OCI-LY7 (cell line): ENCODE results near the gene CASP10. TPM values are rescaled to one million over a fixed set of nuclear protein-coding genes. Genes with fewer than 3 reads are reported as not detected.

ENCODE experiments used
- BruUV-seq: library from RNA; stranded (reverse); fragments of 400-500 nt; replicated peaks from 2 replicates; lab custom pipeline; 2021; lab: Mats Ljungman, UMichigan
- CTCF ChIA-PET: fragments of 300-600 bp; sonication (Branson Sonifier 250); formaldehyde crosslinking; loops from one replicate; lab custom pipeline; 2022; ENCODE audit warnings: antibody characterized with exemption; ENCODE audit not compliant: unreplicated experiment; lab: Charles Lee
- POLR2A ChIA-PET: fragments of 300-600 bp; sonication (Branson Sonifier 250); formaldehyde crosslinking; loops from one replicate; lab custom pipeline; 2022; ENCODE audit warnings: antibody characterized with exemption; lab: Charles Lee
- DNase-seq: peaks from one replicate; pipeline ENCODE4 v3.0.0-alpha.2; 2015; ENCODE audit warnings: low spot score
- H2AFZ ChIP-seq: fragments of 200-600 bp; sonication (generic), shearing (Covaris generic); 2 replicates; pipeline ENCODE4 v1.6.1; 2014; ENCODE audit warnings: mild to moderate bottlenecking, antibody characterized with exemption, low read length, moderate library complexity
- H3K27ac ChIP-seq: fragments of 200-600 bp; sonication (generic); 2 replicates; pipeline ENCODE4 v1.5.1; 2014; ENCODE audit warnings: mixed run types, low read depth, mild to moderate bottlenecking, moderate library complexity, low read length, inconsistent platforms; ENCODE audit not compliant: poor library complexity, severe bottlenecking
- H3K36me3 ChIP-seq: fragments of 200-600 bp; sonication (generic); 2 replicates; pipeline ENCODE4 v1.6.1; 2014; ENCODE audit warnings: mild to moderate bottlenecking, antibody characterized with exemption, low read length, moderate library complexity, mixed read lengths; ENCODE audit not compliant: insufficient read depth
- H3K4me1 ChIP-seq: fragments of 200-600 bp; sonication (generic); 2 replicates; pipeline ENCODE4 v1.5.1; 2014; ENCODE audit warnings: mild to moderate bottlenecking, low read length; ENCODE audit not compliant: insufficient read depth, poor library complexity, severe bottlenecking
- H3K4me2 ChIP-seq: fragments of 200-600 bp; sonication (generic); 2 replicates; pipeline ENCODE4 v1.6.1; 2014; ENCODE audit warnings: mild to moderate bottlenecking, low read length
- H3K4me3 ChIP-seq: fragments of 200-600 bp; sonication (generic); 2 replicates; pipeline ENCODE4 v1.5.1; 2014; ENCODE audit warnings: mild to moderate bottlenecking, low read depth, low read length; ENCODE audit not compliant: poor library complexity, severe bottlenecking
- H3K79me2 ChIP-seq: fragments of 200-600 bp; sonication (generic); 2 replicates; pipeline ENCODE4 v1.6.1; 2016; ENCODE audit warnings: low read depth, mild to moderate bottlenecking, low read length, moderate library complexity, mixed read lengths; ENCODE audit not compliant: insufficient read depth
- H3K9me2 ChIP-seq: fragments of 200-600 bp; sonication (generic); 2 replicates; pipeline ENCODE4 v1.6.1; 2016; ENCODE audit warnings: mild to moderate bottlenecking, low read length, mixed read lengths; ENCODE audit not compliant: insufficient read depth
- H3K9me3 ChIP-seq: fragments of 200-600 bp; sonication (generic); 2 replicates; pipeline ENCODE4 v1.6.1; 2014; ENCODE audit warnings: mild to moderate bottlenecking, mixed run types, low read length, mixed read lengths
- H4K20me1 ChIP-seq: fragments of 200-600 bp; sonication (generic); 2 replicates; pipeline ENCODE4 v1.6.1; 2014; ENCODE audit warnings: mild to moderate bottlenecking, antibody characterized with exemption, low read length, moderate library complexity, mixed read lengths; ENCODE audit not compliant: insufficient read depth
- CTCF ChIP-seq: fragments of 200-600 bp; sonication (generic); conservative IDR thresholded peaks from 2 replicates; pipeline ENCODE4 v1.5.1; 2014; ENCODE audit warnings: mild to moderate bottlenecking, antibody characterized with exemption, low read length, moderate library complexity, mixed read lengths
- EZH2phosphoT487 ChIP-seq: fragments of 200-600 bp; sonication (generic); IDR thresholded peaks from 2 replicates; pipeline ENCODE4 v1.6.1; 2018; ENCODE audit warnings: low read depth, borderline replicate concordance, mild to moderate bottlenecking, mixed run types, antibody characterized with exemption, low read length, moderate library complexity, mixed read lengths
- intact Hi-C: fragments of 100-400 bp; cut with micrococcal nuclease; formaldehyde crosslinking; loops from one replicate; pipeline ENCODE4 v1.10.0; 2022; ENCODE audit not compliant: unreplicated experiment
- total RNA-seq, 2 experiments: library from RNA; depleted of rRNA in 1 of 2; stranded (reverse); fragments of >200 nt in 1 of 2; shearing (Covaris generic) in 1 of 2; gene quantifications; 2 replicates each; pipeline ENCODE4 v1.2.3, GENCODE V29; 2014 to 2022

The CASP10 gene
- total RNA-seq, 2 experiments from 2014 or later, result 0.51 to 1.2 TPM

- Histone ChIP-seq H3K9me2 (no peaks in the 10 kb centered on the region), H2AFZ (no peak overlapping the region), H4K20me1 (no peaks in the 10 kb centered on the region), H3K79me2 (no peaks in the 10 kb centered on the region), H3K4me2 (no peak overlapping the region), H3K4me3 (no peak overlapping the region), H3K4me1 (peaks cover 20% of the 10 kb centered on the region), H3K27ac (no peak overlapping the region), H3K9me3 (no peaks in the 10 kb centered on the region), H3K36me3 (peaks cover 27% of the 10 kb centered on the region; the same call in 1 of the 2 replicates)
- ChIA-PET POLR2A (interaction anchor here (2.1 kb wide), 1 partner anchor 38 kb away, joined by 19 read pairs; no protein-coding TSS in a partner anchor), CTCF (no interaction called here)
- no TSS peak for BruUV-seq
- TF ChIP-seq CTCF (no peak), EZH2phosphoT487 (no peak)
- intact Hi-C loops, result loop anchor here (5.0 kb wide), 1 partner anchor 249 kb away; no protein-coding TSS in a partner anchor
- no peak for DNase-seq
Observed at GRCh38 chr2:201156640-201157039, 26.3 kb upstream of the CASP10 start.

- Histone ChIP-seq H2AFZ (peak overlapping the region; percentile 67), H3K9me3 (no peaks in the 10 kb centered on the region), H3K27ac (peak overlapping the region; percentile 55), H3K4me1 (peaks cover 20% of the 10 kb centered on the region), H3K4me2 (peak overlapping the region; percentile 43), H3K9me2 (no peaks in the 10 kb centered on the region), H3K4me3 (peak overlapping the region; percentile 24), H3K79me2 (no peaks in the 10 kb centered on the region), H3K36me3 (peaks cover 31% of the 10 kb centered on the region), H4K20me1 (no peaks in the 10 kb centered on the region)
- TF ChIP-seq EZH2phosphoT487, result no peak
- no peak for TF ChIP-seq CTCF
- intact Hi-C loops, result loop anchor here (1.0 to 5.0 kb wide), 4 partner anchors 39 to 250 kb away; partner anchors contain the start of genes HYCC2 and ORC2
- DNase-seq, result no peak
- ChIA-PET POLR2A (interaction anchor here (0.6 to 2.1 kb wide), 15 partner anchors 9 to 269 kb away, joined by 3 to 19 read pairs (median 4); partner anchors contain the start of genes NDUFB3, NIF3L1 and PPIL3), CTCF (interaction anchor here (0.8 to 2.7 kb wide), 6 partner anchors 10 to 89 kb away, joined by 3 to 14 read pairs (median 4); no protein-coding TSS in a partner anchor)
- BruUV-seq, result no TSS peak
Observed at GRCh38 chr2:201157694-201158093, 25.2 kb upstream of the CASP10 start.
